ENCODE results near the gene SH2D3C. TPM values are rescaled to one million over a fixed set of nuclear protein-coding genes. Genes with fewer than 3 reads are reported as not detected.

SH2D3C gene
- polyA plus RNA-seq, 1 donor from 2014 or later = 14.5 TPM

DNA sequence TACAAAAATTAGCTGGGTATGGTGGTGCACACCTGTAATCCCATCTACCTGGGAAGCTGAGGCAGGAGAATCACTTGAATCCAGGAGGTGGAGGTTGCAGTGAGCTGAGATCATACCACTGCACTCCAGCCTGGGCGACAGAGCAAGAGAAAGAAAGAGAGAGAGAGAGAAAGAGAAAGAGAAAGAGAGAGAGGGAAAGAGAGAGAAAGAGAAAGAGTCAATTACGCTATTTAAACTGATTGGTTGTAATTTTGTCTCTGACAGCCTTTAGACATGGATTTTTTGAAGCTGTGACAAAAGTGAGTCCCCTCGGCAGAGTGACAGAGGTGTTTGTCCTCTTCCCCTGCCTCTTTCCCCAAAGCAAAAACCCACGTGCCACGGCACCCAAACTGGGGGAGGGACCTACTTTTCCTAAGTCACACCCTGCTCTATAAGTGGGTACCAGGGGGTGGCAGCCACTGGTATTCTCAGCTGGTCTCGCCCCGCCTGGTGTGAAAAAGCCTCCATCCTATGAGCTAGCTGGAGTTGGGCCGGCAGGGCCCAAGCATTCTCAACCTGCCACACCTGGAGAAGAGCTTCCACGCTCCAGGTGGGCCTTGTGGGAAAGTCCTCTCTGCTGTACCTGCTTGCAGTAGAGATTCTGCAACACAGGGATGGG lies 75.0 kb downstream of the SH2D3C start:
- Histone ChIP-seq H2AFZ (ENCODE audit: low read depth, low read length) (no peak overlapping the region), H3K4me2 (ENCODE audit: low read length) (no peak overlapping the region), H3K27ac (ENCODE audit: low read length) (no peak overlapping the region), H3K79me2 (replicated peaks; ENCODE audit: insufficient read depth, low read length) (no peaks in the 10 kb centered on the region), H3K9me2 (ENCODE audit: insufficient read depth, low read length) (no peaks in the 10 kb centered on the region), H3F3A (ENCODE audit: insufficient read depth, low read length, poor library complexity, severe bottlenecking) (no peaks in the 10 kb centered on the region), H4K20me1 (ENCODE audit: insufficient read depth) (no peaks in the 10 kb centered on the region), H3K27me3 (ENCODE audit: insufficient read depth, low read depth, low read length) (no peaks in the 10 kb centered on the region), H3K4me3 (ENCODE audit: low read length) (no peak overlapping the region), H3K9me3 (ENCODE audit: low read length) (no peaks in the 10 kb centered on the region), H3K9ac (ENCODE audit: low read length) (no peak overlapping the region), H3K36me3 (ENCODE audit: insufficient read depth, low read length) (no peaks in the 10 kb centered on the region)
- TF ChIP-seq EP300 (conservative IDR thresholded peaks at IDR 0.05; ENCODE audit: poor library complexity, severe bottlenecking) (no peak), MXI1 (conservative IDR thresholded peaks at IDR 0.05; ENCODE audit: poor library complexity, severe bottlenecking) (no peak), TAF1 (IDR thresholded peaks at IDR 0.05; ENCODE audit: low read depth) (no peak), POLR2AphosphoS5 (IDR thresholded peaks at IDR 0.05) (no peak), REST (IDR thresholded peaks at IDR 0.05; ENCODE audit: borderline replicate concordance) (no peak), SMC3 (conservative IDR thresholded peaks at IDR 0.05; ENCODE audit: poor library complexity) (no peak), CTCF (IDR thresholded peaks at IDR 0.05; ENCODE audit: poor library complexity, severe bottlenecking) (no peak), EZH2 (IDR thresholded peaks at IDR 0.05; ENCODE audit: borderline replicate concordance, insufficient read depth, low read length, poor library complexity, severe bottlenecking) (no peak), RAD21 (conservative IDR thresholded peaks at IDR 0.05) (no peak)

DNA sequence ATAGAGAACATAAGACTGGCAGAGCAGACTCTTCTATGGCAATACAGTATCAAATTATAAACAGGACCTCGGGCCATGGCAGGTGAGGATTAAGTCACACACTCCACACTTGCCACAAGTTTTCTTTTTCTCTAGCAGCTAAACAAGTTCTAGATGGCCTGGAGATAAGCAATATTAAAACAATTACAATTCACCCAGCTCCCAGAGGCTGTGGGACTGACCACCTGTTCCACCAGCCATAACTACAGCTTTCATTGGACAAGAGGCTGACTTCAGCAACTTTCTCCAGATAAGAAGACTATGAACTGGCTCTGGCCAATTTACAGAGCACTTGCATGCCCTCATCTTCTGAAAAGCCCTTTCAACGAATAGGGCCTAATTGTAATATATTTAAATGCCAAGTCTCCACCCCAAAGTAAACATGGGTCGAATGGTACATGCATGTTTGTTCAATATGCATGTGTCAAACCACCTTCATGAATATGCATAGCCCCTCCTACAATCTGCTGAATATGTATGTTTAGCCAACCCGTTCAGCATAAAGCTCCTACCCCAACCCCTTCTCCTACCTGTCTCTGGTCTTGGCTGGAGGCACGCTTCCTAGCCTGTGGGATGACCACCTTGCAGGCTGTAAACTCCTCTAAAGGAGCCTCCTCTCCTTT lies 77.7 kb downstream of the SH2D3C start:
- no peak overlapping the region for H3K9ac ChIP-seq (ENCODE audit: low read length)
- H3K79me2 ChIP-seq (replicated peaks; ENCODE audit: insufficient read depth, low read length) = no peaks in the 10 kb centered on the region
- no peaks in the 10 kb centered on the region for H3F3A ChIP-seq (ENCODE audit: insufficient read depth, low read length, poor library complexity, severe bottlenecking)
- no peaks in the 10 kb centered on the region for H3K27me3 ChIP-seq (ENCODE audit: insufficient read depth, low read depth, low read length)
- H3K36me3 ChIP-seq (ENCODE audit: insufficient read depth, low read length) = no peaks in the 10 kb centered on the region
- H3K9me3 ChIP-seq (ENCODE audit: low read length) = no peaks in the 10 kb centered on the region
- TF ChIP-seq CTCF (IDR thresholded peaks at IDR 0.05; ENCODE audit: poor library complexity, severe bottlenecking) = no peak
- TF ChIP-seq REST (IDR thresholded peaks at IDR 0.05; ENCODE audit: borderline replicate concordance) = no peak
- TF ChIP-seq EZH2 (IDR thresholded peaks at IDR 0.05; ENCODE audit: borderline replicate concordance, insufficient read depth, low read length, poor library complexity, severe bottlenecking) = no peak
- TF ChIP-seq SMC3 (conservative IDR thresholded peaks at IDR 0.05; ENCODE audit: poor library complexity) = no peak
- no peak for TF ChIP-seq RAD21 (conservative IDR thresholded peaks at IDR 0.05)
- no peak for TF ChIP-seq MXI1 (conservative IDR thresholded peaks at IDR 0.05; ENCODE audit: poor library complexity, severe bottlenecking)
- no peak for TF ChIP-seq POLR2AphosphoS5 (IDR thresholded peaks at IDR 0.05)
- no peak for TF ChIP-seq EP300 (conservative IDR thresholded peaks at IDR 0.05; ENCODE audit: poor library complexity, severe bottlenecking)
- no peak for TF ChIP-seq TAF1 (IDR thresholded peaks at IDR 0.05; ENCODE audit: low read depth)
- no peak overlapping the region for H2AFZ ChIP-seq (ENCODE audit: low read depth, low read length)
- no peaks in the 10 kb centered on the region for H3K9me2 ChIP-seq (ENCODE audit: insufficient read depth, low read length)
- no peak overlapping the region for H3K27ac ChIP-seq (ENCODE audit: low read length)
- H4K20me1 ChIP-seq (ENCODE audit: insufficient read depth) = no peaks in the 10 kb centered on the region
- H3K4me3 ChIP-seq (ENCODE audit: low read length) = no peak overlapping the region
- no peak overlapping the region for H3K4me2 ChIP-seq (ENCODE audit: low read length)
